ENCODE results near the gene LEO1.

DNA sequence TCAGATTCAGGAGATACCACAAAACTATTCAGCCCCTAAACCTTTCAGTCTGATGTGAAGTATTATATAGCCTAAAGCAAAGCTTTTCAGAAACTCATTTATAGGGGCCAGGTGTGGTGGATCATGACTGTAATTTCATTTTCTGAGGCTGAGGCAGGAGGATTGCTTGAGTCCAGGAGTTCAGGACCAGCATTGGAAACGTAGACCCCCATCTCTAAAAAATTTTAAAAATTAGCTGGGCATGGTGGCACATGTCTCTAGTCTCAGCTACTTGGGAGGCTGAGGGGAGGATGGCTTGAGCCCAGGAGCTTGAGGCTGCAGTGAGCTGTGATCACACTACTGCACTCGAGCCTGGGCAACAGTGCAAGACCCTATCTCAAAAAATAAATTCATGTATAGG is 82.1 kb downstream of the LEO1 start:
- TF ChIP-seq EZH2 (IDR thresholded peaks at IDR 0.05; ENCODE audit: borderline replicate concordance, insufficient read depth, low read depth, low read length, poor library complexity, severe bottlenecking) = no peak
- TF ChIP-seq, protein P1, sequence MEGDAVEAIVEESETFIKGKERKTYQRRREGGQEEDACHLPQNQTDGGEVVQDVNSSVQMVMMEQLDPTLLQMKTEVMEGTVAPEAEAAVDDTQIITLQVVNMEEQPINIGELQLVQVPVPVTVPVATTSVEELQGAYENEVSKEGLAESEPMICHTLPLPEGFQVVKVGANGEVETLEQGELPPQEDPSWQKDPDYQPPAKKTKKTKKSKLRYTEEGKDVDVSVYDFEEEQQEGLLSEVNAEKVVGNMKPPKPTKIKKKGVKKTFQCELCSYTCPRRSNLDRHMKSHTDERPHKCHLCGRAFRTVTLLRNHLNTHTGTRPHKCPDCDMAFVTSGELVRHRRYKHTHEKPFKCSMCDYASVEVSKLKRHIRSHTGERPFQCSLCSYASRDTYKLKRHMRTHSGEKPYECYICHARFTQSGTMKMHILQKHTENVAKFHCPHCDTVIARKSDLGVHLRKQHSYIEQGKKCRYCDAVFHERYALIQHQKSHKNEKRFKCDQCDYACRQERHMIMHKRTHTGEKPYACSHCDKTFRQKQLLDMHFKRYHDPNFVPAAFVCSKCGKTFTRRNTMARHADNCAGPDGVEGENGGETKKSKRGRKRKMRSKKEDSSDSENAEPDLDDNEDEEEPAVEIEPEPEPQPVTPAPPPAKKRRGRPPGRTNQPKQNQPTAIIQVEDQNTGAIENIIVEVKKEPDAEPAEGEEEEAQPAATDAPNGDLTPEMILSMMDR (IDR thresholded peaks at IDR 0.05) = no peak
